Measurements from ENCODE around the gene TNNC2.

Gene TNNC2

GRCh38 chr20:45816951-45817350 is 10.2 kb downstream of the TNNC2 start:
- no peak for DNase-seq (ENCODE audit: low spot score)
- in situ Hi-C loops (cut with MboI; ENCODE audit: low pct_unique_long_range_greater_than_20kb, low sequenced_read_pairs, unreplicated experiment): no loop called here

GRCh38 chr20:45814314-45814713 is 12.8 kb downstream of the TNNC2 start:
- in situ Hi-C loops (cut with MboI; ENCODE audit: low pct_unique_long_range_greater_than_20kb, low sequenced_read_pairs, unreplicated experiment): no loop called here
- no peak for TF ChIP-seq CTCF (IDR thresholded peaks at IDR 0.05; ENCODE audit: extremely low read depth, insufficient read depth, missing control alignments)
- no peak for DNase-seq (ENCODE audit: low spot score)

More at GRCh38 chr20:45816951-45817350, 10.2 kb downstream of the TNNC2 start:
- no peak for TF ChIP-seq CTCF (IDR thresholded peaks at IDR 0.05; ENCODE audit: extremely low read depth, insufficient read depth, missing control alignments)

- in situ Hi-C loops (cut with MboI; ENCODE audit: low pct_unique_long_range_greater_than_20kb, low sequenced_read_pairs, unreplicated experiment): no loop called here
- no peak for TF ChIP-seq CTCF (IDR thresholded peaks at IDR 0.05; ENCODE audit: extremely low read depth, insufficient read depth, missing control alignments)
- DNase-seq (ENCODE audit: low spot score): no peak
These were observed 13.6 kb downstream of the TNNC2 start for GRCh38 chr20:45813489-45813888.

GRCh38 chr20:45813006-45813340 is 14.1 kb downstream of the TNNC2 start:
- in situ Hi-C loops (cut with MboI; ENCODE audit: low pct_unique_long_range_greater_than_20kb, low sequenced_read_pairs, unreplicated experiment): no loop called here
- TF ChIP-seq CTCF (IDR thresholded peaks at IDR 0.05; ENCODE audit: extremely low read depth, insufficient read depth, missing control alignments): no peak
- no peak for DNase-seq (ENCODE audit: low spot score)

- in situ Hi-C loops (cut with MboI; ENCODE audit: low pct_unique_long_range_greater_than_20kb, low sequenced_read_pairs, unreplicated experiment): no loop called here
- TF ChIP-seq CTCF (IDR thresholded peaks at IDR 0.05; ENCODE audit: extremely low read depth, insufficient read depth, missing control alignments): no peak
- peak; percentile 98 for DNase-seq (ENCODE audit: low spot score)
These were observed 14.7 kb downstream of the TNNC2 start, which contains the start of gene UBE2C for GRCh38 chr20:45812157-45813005. TSS of gene UBE2C (plus strand) at chr20:45812644. CDS start at chr20:45812696, 52 bp downstream.

GRCh38 chr20:45810191-45810970 is 16.7 kb downstream of the TNNC2 start:
- no peak for TF ChIP-seq CTCF (IDR thresholded peaks at IDR 0.05; ENCODE audit: extremely low read depth, insufficient read depth, missing control alignments)
- DNase-seq (ENCODE audit: low spot score): no peak
- in situ Hi-C loops (cut with MboI; ENCODE audit: low pct_unique_long_range_greater_than_20kb, low sequenced_read_pairs, unreplicated experiment): no loop called here
